Effector memory CD8-positive, alpha-beta T cell (primary cell): ENCODE data around the gene RAB9B.
A peak's percentile ranks its signal among the peaks of the same experiment; 100 is the strongest.
"Not testable (repeated sequence)": the region's sequence is repeated elsewhere in the genome, so short reads cannot be mapped to it uniquely, and the experiment has no call there.

ENCODE experiments used
- ATAC-seq: fragments of 150-1000 bp; cut with Tn5 transposase; replicated peaks from 2 replicates; pipeline ENCODE4 v1.10.0; 2021; ENCODE audit warnings: mild to moderate bottlenecking, moderate library complexity
- DNase-seq, 3 experiments: peaks; one replicate each; pipeline ENCODE4 v3.0.0; 2021
- H3K27ac Mint-ChIP-seq, 2 donors: one replicate each; pipeline ENCODE4 v1.8.0; 2022; ENCODE audit warnings: mild to moderate bottlenecking in 2 of 2, mixed read lengths in 2 of 2, moderate library complexity in 2 of 2
- H3K27me3 Mint-ChIP-seq, 2 donors: one replicate each; pipeline ENCODE4 v1.8.0; 2022; ENCODE audit warnings: mixed read lengths in 2 of 2
- H3K36me3 Mint-ChIP-seq: one replicate; pipeline ENCODE4 v1.8.0; 2022; ENCODE audit warnings: mild to moderate bottlenecking, moderate library complexity, mixed read lengths; ENCODE audit not compliant: insufficient read depth
- H3K4me1 Mint-ChIP-seq, 2 donors: one replicate each; pipeline ENCODE4 v1.8.0; 2022; ENCODE audit warnings: low read depth in 2 of 2, mixed read lengths in 2 of 2
- H3K4me3 Mint-ChIP-seq, 2 donors: one replicate each; pipeline ENCODE4 v1.8.0; 2022; ENCODE audit warnings: mild to moderate bottlenecking in 2 of 2, mixed read lengths in 2 of 2, moderate library complexity in 2 of 2
- H3K9me3 Mint-ChIP-seq, 2 donors: one replicate each; pipeline ENCODE4 v1.8.0; 2022; ENCODE audit warnings: mixed read lengths in 2 of 2

Gene RAB9B

DNA sequence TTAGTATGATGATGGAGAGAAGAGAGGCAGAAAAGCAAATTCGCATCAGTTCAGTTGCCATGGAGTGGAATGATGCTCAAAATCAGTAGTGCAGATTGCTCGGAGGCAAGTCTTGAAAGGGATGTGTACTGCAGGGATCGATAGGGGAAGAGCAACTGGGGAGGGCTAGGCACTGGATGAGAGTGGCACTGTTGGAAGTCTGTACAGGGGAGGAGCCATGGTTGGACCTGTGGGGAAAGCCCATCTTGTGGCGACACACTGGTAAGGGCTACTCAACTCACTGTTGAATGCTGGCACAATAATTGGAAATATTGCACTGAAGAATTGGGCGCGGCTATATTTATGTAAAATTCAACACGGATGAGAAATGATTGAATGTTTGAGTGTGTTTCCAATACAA, 1.2 kb downstream of the RAB9B start:
- H3K4me3 Mint-ChIP-seq: peak overlapping the region in 1 of 2 donors; percentile 18
- no peak for DNase-seq
- no peaks in the 10 kb centered on the region for H3K9me3 Mint-ChIP-seq
- no peak for ATAC-seq
- H3K36me3 Mint-ChIP-seq: no peaks in the 10 kb centered on the region
- no peak overlapping the region for H3K27ac Mint-ChIP-seq
- peaks cover 27 to 32% of the 10 kb centered on the region in 2 donors for H3K27me3 Mint-ChIP-seq
- H3K4me1 Mint-ChIP-seq: peaks cover 5 to 6% of the 10 kb centered on the region in 2 donors

- Mint-ChIP-seq H3K27me3 (peaks cover 20 to 25% of the 10 kb centered on the region in 2 donors), H3K27ac (no peak overlapping the region), H3K4me1 (peaks cover 5 to 6% of the 10 kb centered on the region in 2 donors), H3K4me3 (no peak overlapping the region), H3K36me3 (no peaks in the 10 kb centered on the region), H3K9me3 (no peaks in the 10 kb centered on the region)
- ATAC-seq (no peak), DNase-seq (no peak)
Observed at GRCh38 chrX:103828529-103828928, 3.5 kb downstream of the RAB9B start.

GRCh38 chrX:103825881-103826280, 6.2 kb downstream of the RAB9B start:
- Mint-ChIP-seq H3K27ac (no peak overlapping the region), H3K27me3 (peaks cover 6 to 7% of the 10 kb centered on the region in 2 donors), H3K9me3 (no peaks in the 10 kb centered on the region), H3K36me3 (no peaks in the 10 kb centered on the region), H3K4me3 (no peak overlapping the region), H3K4me1 (peaks cover 0 to 2% of the 10 kb centered on the region in 2 donors)
- no peak for DNase-seq
- no peak for ATAC-seq

- Mint-ChIP-seq H3K27me3 (no peaks in the 10 kb centered on the region), H3K9me3 (no peaks in the 10 kb centered on the region), H3K4me1 (no peaks in the 10 kb centered on the region), H3K4me3 (no peak overlapping the region), H3K36me3 (no peaks in the 10 kb centered on the region), H3K27ac (no peak overlapping the region)
- ATAC-seq (no peak), DNase-seq (no peak)
Observed at GRCh38 chrX:103823591-103823990, 8.5 kb downstream of the RAB9B start.

DNA sequence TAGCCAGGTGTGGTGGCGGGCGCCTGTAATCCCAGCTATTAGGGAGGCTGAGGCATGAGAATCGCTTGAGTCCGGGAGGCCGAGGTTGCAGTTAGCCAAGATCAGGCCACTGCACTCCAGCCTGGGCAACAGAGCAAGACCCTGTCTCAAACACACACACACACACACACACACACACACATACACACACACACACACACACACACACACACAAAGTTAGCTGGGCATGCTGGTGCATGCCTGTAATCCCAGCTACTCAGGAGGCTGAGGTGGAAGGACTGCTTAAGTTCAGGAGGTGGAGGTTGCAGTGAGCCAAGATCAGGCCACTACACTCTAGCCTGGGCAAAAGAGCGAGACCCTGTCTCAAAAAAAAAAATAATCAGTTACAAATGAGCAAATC, 11.3 kb downstream of the RAB9B start:
- H3K4me1 Mint-ChIP-seq, H3K36me3 Mint-ChIP-seq, H3K27me3 Mint-ChIP-seq, H3K27ac Mint-ChIP-seq, H3K4me3 Mint-ChIP-seq, ATAC-seq, DNase-seq, H3K9me3 Mint-ChIP-seq: not testable (repeated sequence)

DNA sequence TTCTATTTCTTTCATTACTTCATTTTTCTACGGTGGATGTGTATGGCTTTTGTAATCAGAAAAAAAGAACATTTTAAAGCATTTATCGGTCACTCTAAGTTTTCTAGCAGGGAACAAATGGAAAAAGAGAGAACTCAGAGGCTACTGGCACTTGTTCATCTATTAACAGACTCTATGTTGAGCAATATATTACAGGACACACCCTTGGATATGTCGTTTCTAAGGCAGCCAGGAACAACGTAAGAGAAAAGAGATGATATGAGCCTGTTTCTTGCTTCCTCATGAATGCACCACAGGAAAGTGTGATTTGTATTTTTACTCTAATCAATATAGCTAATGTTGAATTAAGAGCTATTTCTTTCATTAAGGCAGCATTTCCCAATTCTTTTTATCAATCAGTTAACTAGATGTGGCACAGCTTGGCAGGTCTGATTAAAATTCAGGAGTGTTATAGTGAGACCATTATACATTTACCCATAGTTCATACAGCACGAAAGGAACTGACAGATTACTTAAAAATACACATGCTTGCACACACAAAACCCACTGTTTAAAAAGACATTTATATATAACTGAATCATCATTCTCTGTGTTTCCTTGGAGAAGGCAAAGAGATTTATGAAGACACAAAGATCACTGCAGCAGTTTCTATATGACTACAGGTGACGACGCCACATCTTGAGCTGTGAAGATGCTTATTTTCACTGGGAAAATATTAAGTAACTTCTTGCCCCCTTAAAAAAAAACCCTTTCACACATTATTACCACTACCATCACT, 13.0 kb downstream of the RAB9B start:
- H3K4me3 Mint-ChIP-seq: no peak overlapping the region
- no peaks in the 10 kb centered on the region for H3K36me3 Mint-ChIP-seq
- DNase-seq (no peak), ATAC-seq (no peak)
- H3K9me3 Mint-ChIP-seq: no peaks in the 10 kb centered on the region
- H3K4me1 Mint-ChIP-seq: no peaks in the 10 kb centered on the region
- peaks cover 8 to 19% of the 10 kb centered on the region in 2 donors for H3K27me3 Mint-ChIP-seq
- H3K27ac Mint-ChIP-seq: no peak overlapping the region

DNA sequence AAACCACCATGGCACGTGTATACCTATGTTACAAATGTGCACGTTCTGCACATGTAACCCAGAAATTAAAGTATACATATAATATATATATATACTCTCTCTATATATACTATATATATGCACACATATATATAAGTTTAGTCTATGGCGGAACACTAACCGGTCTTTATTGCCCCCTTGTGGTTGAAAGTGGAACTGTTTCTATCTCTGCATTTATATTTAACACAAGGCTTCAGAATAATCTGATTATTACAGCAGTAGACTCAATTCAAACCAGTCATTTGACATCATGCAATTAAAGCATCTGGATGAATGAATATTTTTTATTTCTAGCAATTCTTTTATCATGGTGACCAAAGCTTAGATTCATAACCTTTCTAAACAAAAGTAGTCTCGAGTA, 14.6 kb downstream of the RAB9B start:
- Mint-ChIP-seq H3K4me3 (no peak overlapping the region), H3K27me3 (peaks cover 17 to 24% of the 10 kb centered on the region in 2 donors), H3K4me1 (no peaks in the 10 kb centered on the region), H3K36me3 (no peaks in the 10 kb centered on the region), H3K27ac (no peak overlapping the region), H3K9me3 (no peaks in the 10 kb centered on the region)
- ATAC-seq (peak; percentile 57), DNase-seq (peak; percentile 39 to 41 (median 40))

GRCh38 chrX:103817101-103817500, 15.0 kb downstream of the RAB9B start:
- not testable (repeated sequence) for H3K4me1 Mint-ChIP-seq

GRCh38 chrX:103811858-103812257, 20.2 kb downstream of the RAB9B start:
- Mint-ChIP-seq H3K4me1 (no peaks in the 10 kb centered on the region), H3K27me3 (peaks cover 17 to 45% of the 10 kb centered on the region in 2 donors), H3K9me3 (no peaks in the 10 kb centered on the region), H3K27ac (no peak overlapping the region), H3K4me3 (no peak overlapping the region), H3K36me3 (no peaks in the 10 kb centered on the region)
- no peak for ATAC-seq
- DNase-seq: no peak

More at GRCh38 chrX:103817101-103817500, 15.0 kb downstream of the RAB9B start:
- H3K36me3 Mint-ChIP-seq, H3K9me3 Mint-ChIP-seq, H3K4me3 Mint-ChIP-seq, DNase-seq, H3K27ac Mint-ChIP-seq, ATAC-seq: not testable (repeated sequence)
- peaks cover 17 to 24% of the 10 kb centered on the region in 2 donors for H3K27me3 Mint-ChIP-seq

DNA sequence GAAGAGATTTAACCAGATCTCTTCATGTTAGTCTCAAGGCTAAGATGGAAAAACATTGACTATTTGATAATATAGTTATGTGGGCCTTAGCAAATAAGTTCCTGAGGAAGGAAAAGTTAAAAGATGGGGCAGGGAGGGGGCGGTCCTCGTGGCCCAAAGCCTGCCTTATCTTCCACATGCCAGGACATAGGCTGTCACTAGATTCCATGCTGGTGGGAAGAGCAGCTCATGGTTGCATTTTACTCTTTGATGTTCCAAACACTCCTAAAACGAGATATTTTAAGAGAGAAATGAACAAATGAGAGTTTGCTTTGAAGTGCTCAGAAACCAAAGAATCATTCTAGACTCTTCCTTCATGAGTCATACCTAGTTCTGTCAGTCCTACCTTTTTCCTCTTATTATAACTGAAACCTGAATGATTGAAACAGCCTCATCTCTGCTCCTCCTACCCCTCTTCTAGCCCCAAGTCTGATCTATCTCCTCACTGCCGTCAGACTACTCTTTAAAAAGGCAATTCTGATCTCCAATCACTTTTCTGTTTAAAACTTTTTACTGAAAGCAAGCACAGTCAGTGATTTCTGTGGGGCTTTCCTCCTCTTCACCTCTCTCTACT, 25.1 kb downstream of the RAB9B start:
- ATAC-seq (no peak), DNase-seq (no peak)
- Mint-ChIP-seq H3K27me3 (peaks cover 0 to 21% of the 10 kb centered on the region in 2 donors), H3K27ac (no peak overlapping the region), H3K9me3 (no peaks in the 10 kb centered on the region), H3K4me3 (no peak overlapping the region), H3K4me1 (no peaks in the 10 kb centered on the region), H3K36me3 (no peaks in the 10 kb centered on the region)

DNA sequence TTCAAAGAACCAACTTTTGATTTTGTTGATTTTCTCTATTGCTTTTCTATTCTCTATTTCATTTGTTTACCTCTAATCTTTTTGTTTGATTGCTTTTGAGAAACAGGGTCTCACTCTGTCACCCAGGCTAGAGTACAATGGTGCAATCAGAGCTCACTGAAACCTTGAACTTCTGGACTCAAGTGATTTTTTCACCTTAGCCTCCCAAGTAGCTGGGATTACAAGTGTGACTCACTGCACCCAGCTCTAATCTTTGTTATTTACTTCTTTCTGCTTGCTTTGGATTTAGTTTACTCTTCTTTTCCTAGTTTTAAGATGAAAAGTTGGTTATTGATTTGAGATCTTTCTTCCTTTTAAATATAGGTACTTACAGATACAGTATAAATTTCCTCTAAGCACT, 26.2 kb downstream of the RAB9B start:
- H3K36me3 Mint-ChIP-seq: no peaks in the 10 kb centered on the region
- H3K27ac Mint-ChIP-seq: no peak overlapping the region
- DNase-seq (no peak), ATAC-seq (no peak)
- H3K27me3 Mint-ChIP-seq: peaks cover 0 to 19% of the 10 kb centered on the region in 2 donors
- no peaks in the 10 kb centered on the region for H3K9me3 Mint-ChIP-seq
- H3K4me1 Mint-ChIP-seq: no peaks in the 10 kb centered on the region
- H3K4me3 Mint-ChIP-seq: no peak overlapping the region

- no peak overlapping the region for H3K27ac Mint-ChIP-seq
- H3K4me1 Mint-ChIP-seq: no peaks in the 10 kb centered on the region
- H3K27me3 Mint-ChIP-seq: no peaks in the 10 kb centered on the region
- no peaks in the 10 kb centered on the region for H3K9me3 Mint-ChIP-seq
- H3K36me3 Mint-ChIP-seq: no peaks in the 10 kb centered on the region
- no peak for DNase-seq
- no peak overlapping the region for H3K4me3 Mint-ChIP-seq
- ATAC-seq: no peak
Observed at GRCh38 chrX:103800318-103800717, 31.7 kb downstream of the RAB9B start.

- Mint-ChIP-seq H3K36me3 (no peaks in the 10 kb centered on the region), H3K9me3 (no peaks in the 10 kb centered on the region), H3K4me1 (no peaks in the 10 kb centered on the region), H3K4me3 (no peak overlapping the region), H3K27me3 (no peaks in the 10 kb centered on the region), H3K27ac (no peak overlapping the region)
- DNase-seq: no peak
- ATAC-seq: no peak
Observed at GRCh38 chrX:103797691-103798090, 34.4 kb downstream of the RAB9B start.

DNA sequence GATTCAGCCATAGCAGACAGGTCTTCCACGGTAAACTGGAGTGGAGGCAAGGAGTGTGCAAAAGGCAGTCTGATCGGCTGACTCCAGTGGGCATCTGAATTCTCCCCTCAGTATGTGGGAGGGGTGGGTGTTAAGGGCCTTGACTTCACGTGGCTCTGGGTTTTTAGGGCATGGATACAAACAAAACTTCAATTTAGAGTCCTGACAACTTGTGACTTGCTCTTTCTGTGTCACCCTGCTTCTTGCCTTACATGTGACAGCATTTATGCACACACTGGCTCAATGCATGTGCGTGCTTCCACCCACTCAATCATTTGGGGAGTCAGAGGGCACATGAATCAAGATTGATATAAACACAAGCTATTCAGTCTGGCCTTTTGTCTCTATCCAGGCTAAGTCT, 37.9 kb downstream of the RAB9B start:
- Mint-ChIP-seq H3K4me1 (no peaks in the 10 kb centered on the region), H3K9me3 (no peaks in the 10 kb centered on the region), H3K4me3 (no peak overlapping the region), H3K36me3 (no peaks in the 10 kb centered on the region), H3K27me3 (peaks cover 6 to 11% of the 10 kb centered on the region in 2 donors), H3K27ac (no peak overlapping the region)
- ATAC-seq (no peak), DNase-seq (no peak)
